Measurements from ENCODE around the gene SNUPN.

- TF ChIP-seq CTCF (IDR thresholded peaks at IDR 0.05) = no peak
- no peak for TF ChIP-seq POLR2A (IDR thresholded peaks at IDR 0.05)
Observed at GRCh38 chr15:75597667-75598341, 27.7 kb downstream of the SNUPN start.
